Glutamatergic neuron (in vitro differentiated cells): Measurements from ENCODE around the gene C12orf56. TPM values are rescaled to one million over a fixed set of nuclear protein-coding genes. Genes with fewer than 3 reads are reported as not detected.

Source experiments
- DNase-seq: peaks from one replicate; pipeline ENCODE4 v3.0.0; 2022
- H3K27ac Mint-ChIP-seq: one replicate; pipeline ENCODE4 v1.8.0; 2020; ENCODE audit warnings: mild to moderate bottlenecking, mixed read lengths, inconsistent platforms; ENCODE audit not compliant: unreplicated experiment
- H3K27me3 Mint-ChIP-seq: one replicate; pipeline ENCODE4 v1.8.0; 2020; ENCODE audit warnings: mild to moderate bottlenecking, moderate library complexity, mixed read lengths, inconsistent platforms; ENCODE audit not compliant: unreplicated experiment
- H3K36me3 Mint-ChIP-seq: one replicate; pipeline ENCODE4 v1.8.0; 2020; ENCODE audit warnings: mild to moderate bottlenecking, mixed read lengths, inconsistent platforms; ENCODE audit not compliant: unreplicated experiment
- H3K4me1 Mint-ChIP-seq: one replicate; pipeline ENCODE4 v1.8.0; 2020; ENCODE audit warnings: mild to moderate bottlenecking, low read depth, mixed read lengths, inconsistent platforms; ENCODE audit not compliant: unreplicated experiment
- H3K4me3 Mint-ChIP-seq: one replicate; pipeline ENCODE4 v1.8.0; 2020; ENCODE audit warnings: mild to moderate bottlenecking, mixed read lengths, inconsistent platforms; ENCODE audit not compliant: unreplicated experiment
- H3K9me3 Mint-ChIP-seq: one replicate; pipeline ENCODE4 v1.8.0; 2020; ENCODE audit warnings: mild to moderate bottlenecking, moderate library complexity, mixed read lengths, inconsistent platforms; ENCODE audit not compliant: unreplicated experiment
- CTCF ChIP-seq: fragments of 200-600 bp; sonication (generic); IDR thresholded peaks from one replicate; pipeline ENCODE4 v1.5.0; 2021; ENCODE audit not compliant: partially characterized antibody, unreplicated experiment
- total RNA-seq: library from RNA; stranded (reverse); fragmentation: NEBNext Ultra II Directional; extraction: Animal tissue kit (Norgen Biotek cat#: 25700); gene quantifications from one replicate; pipeline ENCODE4 v1.2.1, GENCODE V29; 2021; ENCODE audit not compliant: unreplicated experiment

C12orf56 gene
- total RNA-seq, 1 donor from 2014 or later: 1.8 TPM

DNA sequence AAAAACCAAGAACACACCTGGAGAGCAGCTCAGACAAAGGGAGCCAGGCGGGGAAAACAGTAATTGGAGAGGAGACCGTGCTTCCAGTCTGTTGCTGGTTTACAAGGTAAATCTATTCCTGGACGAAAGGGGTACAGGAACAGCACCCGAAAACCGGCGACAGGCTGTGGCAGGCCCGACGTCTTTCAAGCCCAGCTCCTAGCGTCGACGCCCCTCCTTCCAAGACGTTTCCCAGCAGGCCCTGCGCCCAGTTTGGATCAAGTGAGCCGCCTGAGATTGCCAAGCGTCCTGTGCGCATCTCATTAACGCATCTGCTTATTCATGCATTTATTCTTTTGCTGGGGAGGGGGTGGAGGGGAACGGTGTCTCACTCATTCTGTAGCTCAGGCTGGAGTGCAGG, 1.4 kb downstream of the C12orf56 start:
- no peak for DNase-seq
- no peaks in the 10 kb centered on the region for H3K4me1 Mint-ChIP-seq
- peaks cover 1% of the 10 kb centered on the region for H3K9me3 Mint-ChIP-seq
- no peak for TF ChIP-seq CTCF
- H3K36me3 Mint-ChIP-seq: no peaks in the 10 kb centered on the region
- H3K4me3 Mint-ChIP-seq: no peak overlapping the region
- no peaks in the 10 kb centered on the region for H3K27me3 Mint-ChIP-seq
- no peak overlapping the region for H3K27ac Mint-ChIP-seq

- H3K4me1 Mint-ChIP-seq: no peaks in the 10 kb centered on the region
- no peak overlapping the region for H3K27ac Mint-ChIP-seq
- no peaks in the 10 kb centered on the region for H3K27me3 Mint-ChIP-seq
- no peaks in the 10 kb centered on the region for H3K36me3 Mint-ChIP-seq
- peaks cover 1% of the 10 kb centered on the region for H3K9me3 Mint-ChIP-seq
- DNase-seq: no peak
- no peak overlapping the region for H3K4me3 Mint-ChIP-seq
- no peak for TF ChIP-seq CTCF
Observed at GRCh38 chr12:64387197-64387816, 3.3 kb downstream of the C12orf56 start.

DNA sequence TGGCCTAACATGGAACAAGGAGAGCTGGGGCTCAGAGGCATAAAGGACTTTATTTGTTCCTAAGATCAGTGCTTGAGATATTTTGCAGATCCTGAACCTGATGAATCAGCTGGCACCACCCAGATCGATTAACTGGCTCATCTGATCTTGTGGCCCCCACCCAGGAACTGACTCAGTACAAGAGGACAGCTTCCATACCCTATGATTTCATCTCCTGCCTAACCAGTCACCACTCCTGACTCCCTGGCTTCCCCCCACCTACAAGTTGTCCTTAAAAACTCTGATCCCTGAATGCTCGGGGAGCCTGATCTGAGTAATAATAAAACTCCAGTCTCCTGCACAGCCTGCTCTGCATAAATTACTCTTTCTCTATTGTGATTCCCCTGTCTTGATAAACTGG, 5.1 kb downstream of the C12orf56 start:
- H3K4me3 Mint-ChIP-seq: no peak overlapping the region
- no peaks in the 10 kb centered on the region for H3K4me1 Mint-ChIP-seq
- no peak overlapping the region for H3K27ac Mint-ChIP-seq
- H3K27me3 Mint-ChIP-seq: no peaks in the 10 kb centered on the region
- peaks cover 1% of the 10 kb centered on the region for H3K9me3 Mint-ChIP-seq
- no peak for DNase-seq
- peaks cover 2% of the 10 kb centered on the region for H3K36me3 Mint-ChIP-seq
- TF ChIP-seq CTCF: no peak

DNA sequence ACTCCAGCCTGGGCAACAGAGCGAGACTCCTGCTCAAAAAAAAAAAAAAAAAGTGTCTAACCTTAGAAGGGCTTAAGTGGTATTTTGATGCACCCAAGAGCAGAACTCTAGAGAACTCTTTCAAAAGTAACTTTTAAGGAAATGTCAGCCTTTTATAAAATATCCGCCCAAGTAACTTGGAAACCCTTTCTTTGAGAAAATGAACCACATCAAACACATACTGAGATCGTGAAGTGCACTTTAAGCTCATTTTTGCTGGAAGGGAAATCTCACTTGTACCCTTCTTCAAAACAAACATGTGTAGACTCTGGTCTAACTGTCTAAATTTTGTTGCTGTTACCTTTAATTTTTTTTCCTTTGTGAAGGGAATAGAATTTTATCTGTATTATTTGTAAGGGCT, 5.5 kb downstream of the C12orf56 start:
- H3K36me3 Mint-ChIP-seq: peaks cover 5% of the 10 kb centered on the region
- no peaks in the 10 kb centered on the region for H3K4me1 Mint-ChIP-seq
- no peak overlapping the region for H3K4me3 Mint-ChIP-seq
- no peaks in the 10 kb centered on the region for H3K27me3 Mint-ChIP-seq
- TF ChIP-seq CTCF: no peak
- H3K27ac Mint-ChIP-seq: no peak overlapping the region
- DNase-seq: no peak
- H3K9me3 Mint-ChIP-seq: peaks cover 1% of the 10 kb centered on the region

DNA sequence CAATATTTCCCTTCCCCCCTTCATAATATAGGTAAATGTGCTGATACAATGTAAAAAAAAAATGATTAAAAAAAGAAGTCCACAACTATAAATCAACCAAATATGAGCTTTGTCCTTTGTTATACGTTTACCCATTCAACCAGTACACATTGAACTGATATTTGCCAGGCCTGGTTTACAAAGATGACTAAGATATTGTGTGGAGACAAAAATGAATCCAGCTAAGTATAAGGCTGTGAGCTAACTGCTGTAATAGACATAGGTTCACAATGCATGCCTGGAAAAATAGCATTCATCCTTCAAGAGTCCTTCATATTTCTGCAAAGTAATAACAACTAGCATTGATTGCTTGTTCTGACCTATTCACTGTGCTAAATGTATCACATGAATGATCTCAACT, 6.9 kb downstream of the C12orf56 start:
- Mint-ChIP-seq H3K36me3 (peaks cover 5% of the 10 kb centered on the region), H3K4me3 (no peak overlapping the region), H3K4me1 (no peaks in the 10 kb centered on the region), H3K9me3 (no peaks in the 10 kb centered on the region), H3K27me3 (no peaks in the 10 kb centered on the region), H3K27ac (no peak overlapping the region)
- no peak for TF ChIP-seq CTCF
- DNase-seq: no peak
